Lung (tissue), 12 donors: Measurements from ENCODE around the gene PEX10. TPM values are rescaled to one million over a fixed set of nuclear protein-coding genes. Genes with fewer than 3 reads are reported as not detected.

Experiments
- ATAC-seq: fragments of 200-7000 bp; cut with Tn5 transposase; one replicate; pipeline ENCODE4 v1.9.1; 2020; ENCODE audit warnings: moderate number of reproducible peaks; ENCODE audit not compliant: insufficient read depth, low FRiP score
- DNase-seq, 3 donors: peaks; one replicate each; pipeline ENCODE4 v3.0.0-alpha.2; 2013 to 2017
- H3K27ac ChIP-seq, 2 donors: one replicate each; pipeline ENCODE4 v1.5.1; 2013; ENCODE audit warnings: mild to moderate bottlenecking in 2 of 2, moderate library complexity in 2 of 2, control low read depth in 1 of 2, inconsistent platforms in 1 of 2, low read depth in 1 of 2, low read length in 1 of 2
- H3K27me3 ChIP-seq, 3 donors: one replicate each; pipeline ENCODE4 v1.5.1; 2013; ENCODE audit warnings: low read length in 2 of 3; ENCODE audit not compliant: control insufficient read depth in 3 of 3, insufficient read depth in 3 of 3
- H3K36me3 ChIP-seq, 4 donors: one replicate each; pipeline ENCODE4 v1.5.1; 2013; ENCODE audit warnings: low read length in 4 of 4, mild to moderate bottlenecking in 1 of 4, moderate library complexity in 1 of 4; ENCODE audit not compliant: control insufficient read depth in 4 of 4, insufficient read depth in 4 of 4
- H3K4me1 ChIP-seq, 5 donors: one replicate each; pipeline ENCODE4 v1.5.1; 2013; ENCODE audit warnings: low read length in 5 of 5, mild to moderate bottlenecking in 2 of 5, moderate library complexity in 1 of 5; ENCODE audit not compliant: control insufficient read depth in 5 of 5, insufficient read depth in 5 of 5
- H3K4me3 ChIP-seq: one replicate; pipeline ENCODE4 v1.5.1; 2013; ENCODE audit warnings: mild to moderate bottlenecking, control low read depth, moderate library complexity
- H3K9ac ChIP-seq, 2 donors: one replicate each; pipeline ENCODE4 v1.5.1; 2013; ENCODE audit warnings: low read length in 2 of 2, control low read depth in 1 of 2; ENCODE audit not compliant: insufficient read depth in 1 of 2
- H3K9me3 ChIP-seq, 4 donors: one replicate each; pipeline ENCODE4 v1.5.1; 2013; ENCODE audit warnings: low read length in 3 of 4, mild to moderate bottlenecking in 1 of 4, moderate library complexity in 1 of 4; ENCODE audit not compliant: control insufficient read depth in 4 of 4, insufficient read depth in 3 of 4
- WGBS, 2 donors: extraction: QIAGEN DNeasy Blood & Tissue Kit; methylation state at CpG; one replicate each; pipeline ENCODE4 v1.1.7; 2013; 5-methylcytosine and 5-hydroxymethylcytosine counted together
- polyA plus RNA-seq, 2 donors: library from polyadenylated mRNA; stranded (reverse); fragments of 200-250 nt; gene quantifications; one replicate each; pipeline ENCODE4 v1.2.1, GENCODE V29; 2013
- total RNA-seq, 2 donors: library from RNA; depleted of rRNA in 1 of 2; stranded (reverse); fragments of >200 nt in 1 of 2; gene quantifications; one replicate each; pipeline ENCODE4 v1.2.1, GENCODE V29; 2014 to 2021
- TF ChIP-seq, protein P1 (sequence below): IDR thresholded peaks from 2 replicates; pipeline ENCODE4 v1.5.1; 2012; ENCODE audit warnings: mild to moderate bottlenecking; ENCODE audit errors: control extremely low read depth, extremely low read depth
- donor health status: control.
- donor health status: control.
- donor health status: Bipolar disorder and iron deficiency.
- donor health status: healthy.
- donor health status: DM: yes; HTN: yes; CAD: no.

Gene PEX10
- total and polyA plus RNA-seq, 4 donors = 15.7 to 25.4 (median 20.5) TPM

DNA sequence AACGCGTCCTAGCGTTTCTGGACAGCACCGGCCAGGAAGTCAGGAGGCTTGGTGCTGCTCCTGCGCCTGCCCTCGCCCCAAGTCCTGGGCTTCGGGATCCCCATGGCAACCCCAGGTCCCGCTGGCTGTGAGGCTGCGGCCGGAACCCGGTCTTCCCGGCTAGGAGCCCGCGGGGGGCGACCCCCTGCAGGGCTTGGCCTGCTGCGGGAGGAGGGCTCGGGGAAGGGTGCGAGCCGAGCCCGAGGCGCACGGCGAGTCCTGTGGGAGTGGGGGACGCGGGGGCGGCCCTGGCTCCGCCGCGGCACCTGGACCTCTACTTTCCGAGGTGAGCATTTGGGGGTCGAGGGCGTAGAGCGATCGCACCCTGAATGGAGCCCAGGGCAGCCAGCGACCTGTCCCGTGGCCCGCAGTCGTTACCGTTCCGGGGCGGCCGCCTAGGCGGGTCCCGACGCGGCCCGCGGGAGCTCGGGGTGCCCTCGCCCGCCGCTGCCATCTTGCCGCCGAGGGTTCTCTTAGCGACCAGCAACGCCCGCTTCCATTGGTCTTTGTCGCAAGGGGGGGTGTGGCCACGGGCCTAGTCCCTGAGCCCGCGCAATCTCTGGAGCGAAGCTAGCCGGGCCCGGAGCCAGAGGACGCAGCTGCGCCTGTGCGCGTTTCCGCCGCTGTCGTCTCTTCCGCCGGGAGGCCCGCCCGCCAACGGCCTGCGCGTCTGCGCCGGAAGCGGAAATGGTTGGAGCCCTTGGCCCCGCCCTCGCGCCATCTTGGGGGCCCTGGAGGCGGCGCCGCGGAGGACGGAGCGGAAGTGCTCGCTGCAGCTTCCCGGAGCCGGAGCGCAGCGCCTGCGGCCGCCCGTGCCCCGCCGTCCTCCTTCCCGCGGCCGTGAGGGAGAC is 21.1 kb downstream of the PEX10 start, which contains the start of the genes MORN1 and RER1:
Gene MORN1, minus strand, starts transcription at position 514 of the 890 bp plus-strand sequence. Its CDS starts 21 bp downstream, at position 493.
Gene RER1, plus strand, starts transcription at position 801 of the 890 bp plus-strand sequence. CDS start 3,950 bp downstream, outside the sequence.
- Histone ChIP-seq H3K36me3 (peaks cover 0 to 16% (median 8%) of the 10 kb centered on the region in 4 donors), H3K27me3 (no peaks in the 10 kb centered on the region)
- WGBS, 2 donors = 0 to 1% methylated on average over 96 to 103 of the region's 103 CpGs

DNA sequence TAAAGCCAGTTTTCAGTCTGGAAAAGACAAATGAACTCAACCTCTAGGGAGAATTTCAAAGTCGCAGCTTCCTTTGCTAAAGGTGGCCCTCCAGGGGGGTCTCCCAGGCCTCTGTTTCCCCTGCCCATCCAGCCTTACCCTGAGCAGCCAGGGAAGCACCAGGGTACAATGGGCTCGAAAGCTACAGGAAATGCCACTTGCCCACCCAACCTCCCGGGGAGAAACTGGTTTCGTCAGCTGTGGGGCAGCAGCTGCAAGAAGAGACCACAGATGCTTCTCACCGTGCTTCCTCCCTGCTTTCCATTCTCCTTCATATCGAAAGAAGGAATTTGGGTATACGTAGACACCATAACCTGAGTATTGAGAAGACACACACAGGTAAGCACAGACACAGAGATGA is 22.7 kb downstream of the PEX10 start:
- peaks cover 0 to 12% (median 4%) of the 10 kb centered on the region in 4 donors for H3K36me3 ChIP-seq
- WGBS, 2 donors = 70 to 86% methylated on average over 7 of the region's 7 CpGs
- H3K9me3 ChIP-seq = no peaks in the 10 kb centered on the region
- no peaks in the 10 kb centered on the region for H3K27me3 ChIP-seq
- TF ChIP-seq, protein P1, sequence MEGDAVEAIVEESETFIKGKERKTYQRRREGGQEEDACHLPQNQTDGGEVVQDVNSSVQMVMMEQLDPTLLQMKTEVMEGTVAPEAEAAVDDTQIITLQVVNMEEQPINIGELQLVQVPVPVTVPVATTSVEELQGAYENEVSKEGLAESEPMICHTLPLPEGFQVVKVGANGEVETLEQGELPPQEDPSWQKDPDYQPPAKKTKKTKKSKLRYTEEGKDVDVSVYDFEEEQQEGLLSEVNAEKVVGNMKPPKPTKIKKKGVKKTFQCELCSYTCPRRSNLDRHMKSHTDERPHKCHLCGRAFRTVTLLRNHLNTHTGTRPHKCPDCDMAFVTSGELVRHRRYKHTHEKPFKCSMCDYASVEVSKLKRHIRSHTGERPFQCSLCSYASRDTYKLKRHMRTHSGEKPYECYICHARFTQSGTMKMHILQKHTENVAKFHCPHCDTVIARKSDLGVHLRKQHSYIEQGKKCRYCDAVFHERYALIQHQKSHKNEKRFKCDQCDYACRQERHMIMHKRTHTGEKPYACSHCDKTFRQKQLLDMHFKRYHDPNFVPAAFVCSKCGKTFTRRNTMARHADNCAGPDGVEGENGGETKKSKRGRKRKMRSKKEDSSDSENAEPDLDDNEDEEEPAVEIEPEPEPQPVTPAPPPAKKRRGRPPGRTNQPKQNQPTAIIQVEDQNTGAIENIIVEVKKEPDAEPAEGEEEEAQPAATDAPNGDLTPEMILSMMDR = no peak
- peaks cover 0 to 22% (median 11%) of the 10 kb centered on the region in 5 donors for H3K4me1 ChIP-seq
- H3K27ac ChIP-seq = no peak overlapping the region
- no peak overlapping the region for H3K9ac ChIP-seq
- ATAC-seq (no peak), DNase-seq (no peak)
- no peak overlapping the region for H3K4me3 ChIP-seq

More for the DNA sequence above, 21.1 kb downstream of the PEX10 start, which contains the start of the genes MORN1 and RER1:
- Histone ChIP-seq H3K27ac (peak within 1 kb of the TSS; percentile 88 to 90), H3K9ac (peak within 1 kb of the TSS; percentile 67), H3K4me3 (peak within 1 kb of the TSS; percentile 90), H3K9me3 (no peaks in the 10 kb centered on the region), H3K4me1 (peaks cover 0 to 22% (median 12%) of the 10 kb centered on the region in 5 donors)
- DNase-seq = peak; percentile 99 to 100 (median 99)
- peak; percentile 97 for ATAC-seq
- TF ChIP-seq, protein P1 = no peak

DNA sequence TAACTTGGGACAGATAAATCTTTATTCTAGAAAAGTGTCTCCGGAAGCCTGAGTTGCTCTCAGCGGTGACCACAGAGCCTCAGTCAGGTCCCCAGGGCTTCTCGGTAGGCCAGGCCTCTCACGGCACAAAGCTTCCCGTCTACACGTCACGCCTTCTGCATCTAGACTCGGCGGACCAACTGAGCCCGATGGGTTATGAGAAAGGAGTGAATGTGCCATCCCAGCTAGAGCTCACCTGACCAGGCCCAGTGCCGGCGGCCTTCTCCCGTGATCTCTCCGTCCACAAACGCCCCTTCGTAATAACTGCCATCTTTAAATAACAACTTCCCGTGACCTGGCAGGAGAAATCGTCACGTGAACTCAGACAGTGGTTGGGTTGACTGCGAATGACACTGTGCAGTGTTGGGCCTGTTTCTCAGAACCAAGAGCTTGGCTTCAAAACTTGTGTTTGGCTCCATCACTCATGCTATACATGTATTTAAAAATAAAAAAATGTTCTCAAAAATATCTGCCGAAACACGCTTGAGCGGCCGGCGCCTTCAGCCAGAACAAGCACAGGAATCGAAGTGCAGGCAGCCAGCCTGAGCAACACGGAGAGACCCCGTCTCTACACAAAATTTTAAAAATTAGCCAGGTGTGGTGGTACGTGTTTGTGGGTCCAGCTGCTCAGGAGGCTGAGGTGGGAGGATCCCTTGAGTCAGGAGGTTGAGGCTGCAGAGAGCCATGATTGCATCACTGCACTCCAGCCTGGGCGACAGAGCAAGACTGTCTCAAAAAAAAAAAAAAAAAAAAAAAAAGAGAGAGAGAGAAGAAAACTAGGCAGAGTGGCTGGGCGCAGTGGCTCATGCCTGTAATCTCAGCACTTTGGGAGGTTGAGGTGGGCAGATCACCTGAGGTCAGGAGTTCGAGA is 24.1 kb downstream of the PEX10 start:
- Histone ChIP-seq H3K36me3 (peaks cover 0 to 4% (median 1%) of the 10 kb centered on the region in 4 donors), H3K9ac (no peak overlapping the region), H3K4me1 (peaks cover 0 to 20% (median 6%) of the 10 kb centered on the region in 5 donors), H3K27ac (no peak overlapping the region), H3K9me3 (no peaks in the 10 kb centered on the region), H3K27me3 (no peaks in the 10 kb centered on the region), H3K4me3 (no peak overlapping the region)
- 95% methylated on average over 32 of the region's 32 CpGs for WGBS, 2 donors
- ATAC-seq = no peak
- TF ChIP-seq, protein P1 = no peak
- DNase-seq = no peak
